ENCODE data around the gene GMDS. TPM values are rescaled to one million over a fixed set of nuclear protein-coding genes. Genes with fewer than 3 reads are reported as not detected.
A peak's percentile ranks its signal among the peaks of the same experiment; 100 is the strongest.

The GMDS gene
- polyA plus RNA-seq, 1 experiment, result 7.1 TPM

DNA sequence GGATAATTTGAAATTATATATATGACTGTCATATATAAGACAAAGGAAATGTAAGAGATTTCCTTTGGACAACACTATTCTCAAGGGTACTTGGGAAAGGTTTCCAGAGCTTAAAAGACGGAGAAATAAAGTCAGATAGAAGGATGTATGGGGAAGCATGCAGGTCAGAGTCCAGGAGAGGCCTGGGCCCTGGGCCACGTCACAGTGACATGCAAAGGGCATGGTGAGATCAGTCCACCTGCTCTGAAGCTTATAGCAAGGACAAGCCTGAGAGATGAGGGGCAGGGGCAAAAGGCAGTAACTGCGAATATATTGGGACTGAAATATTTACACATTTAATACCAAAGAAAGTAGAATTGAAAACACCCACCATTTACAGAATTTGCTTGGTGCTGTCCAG is 24.6 kb upstream of the GMDS start:
- Histone ChIP-seq H3K27me3 (ENCODE audit: control insufficient read depth, insufficient read depth, low read length) (no peaks in the 10 kb centered on the region), H3K36me3 (ENCODE audit: control insufficient read depth, insufficient read depth, low read length) (no peaks in the 10 kb centered on the region; the same call in 1 of the 2 replicates), H3K4me3 (ENCODE audit: low read depth, low read length) (no peak overlapping the region)
- TF ChIP-seq, protein P1, sequence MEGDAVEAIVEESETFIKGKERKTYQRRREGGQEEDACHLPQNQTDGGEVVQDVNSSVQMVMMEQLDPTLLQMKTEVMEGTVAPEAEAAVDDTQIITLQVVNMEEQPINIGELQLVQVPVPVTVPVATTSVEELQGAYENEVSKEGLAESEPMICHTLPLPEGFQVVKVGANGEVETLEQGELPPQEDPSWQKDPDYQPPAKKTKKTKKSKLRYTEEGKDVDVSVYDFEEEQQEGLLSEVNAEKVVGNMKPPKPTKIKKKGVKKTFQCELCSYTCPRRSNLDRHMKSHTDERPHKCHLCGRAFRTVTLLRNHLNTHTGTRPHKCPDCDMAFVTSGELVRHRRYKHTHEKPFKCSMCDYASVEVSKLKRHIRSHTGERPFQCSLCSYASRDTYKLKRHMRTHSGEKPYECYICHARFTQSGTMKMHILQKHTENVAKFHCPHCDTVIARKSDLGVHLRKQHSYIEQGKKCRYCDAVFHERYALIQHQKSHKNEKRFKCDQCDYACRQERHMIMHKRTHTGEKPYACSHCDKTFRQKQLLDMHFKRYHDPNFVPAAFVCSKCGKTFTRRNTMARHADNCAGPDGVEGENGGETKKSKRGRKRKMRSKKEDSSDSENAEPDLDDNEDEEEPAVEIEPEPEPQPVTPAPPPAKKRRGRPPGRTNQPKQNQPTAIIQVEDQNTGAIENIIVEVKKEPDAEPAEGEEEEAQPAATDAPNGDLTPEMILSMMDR (IDR thresholded peaks at IDR 0.05; ENCODE audit: insufficient read depth, low read depth, low read length), result no peak
- ChIA-PET POLR2A (no interaction called here), CTCF (interaction anchor here (0.8 to 1.2 kb wide), 2 partner anchors 61 to 179 kb away, joined by 3 read pairs; no protein-coding TSS in a partner anchor)
- no peak for DNase-seq (ENCODE audit: low read depth)

DNA sequence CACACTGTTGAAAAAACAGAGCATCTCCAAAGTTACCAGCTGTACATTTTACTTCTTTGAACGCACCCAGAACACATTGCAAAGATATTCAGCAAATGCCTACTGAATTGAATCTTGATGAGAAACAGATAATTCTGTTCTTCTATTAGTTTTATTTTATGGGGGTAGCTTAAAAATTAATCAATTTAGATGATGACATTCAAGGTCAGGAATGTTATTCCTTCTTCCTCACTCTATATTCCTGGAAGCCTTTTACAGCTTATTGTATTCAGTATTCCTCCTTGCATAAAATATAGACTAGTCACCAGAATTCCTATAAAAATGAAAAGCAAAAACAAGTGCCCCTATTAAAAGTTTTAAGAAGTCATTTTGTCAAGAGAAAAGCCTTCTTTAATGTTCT is 21.4 kb upstream of the GMDS start:
- TF ChIP-seq, protein P1 (IDR thresholded peaks at IDR 0.05; ENCODE audit: insufficient read depth, low read depth, low read length), result no peak
- H3K4me3 ChIP-seq (ENCODE audit: low read depth, low read length), result no peak overlapping the region
- no peaks in the 10 kb centered on the region for H3K36me3 ChIP-seq (ENCODE audit: control insufficient read depth, insufficient read depth, low read length)
- DNase-seq (ENCODE audit: low read depth), result no peak
- CTCF ChIA-PET, result interaction anchor here (1.5 kb wide), 1 partner anchor 9 kb away, joined by 3 read pairs; no protein-coding TSS in a partner anchor
- POLR2A ChIA-PET, result no interaction called here
- H3K27me3 ChIP-seq (ENCODE audit: control insufficient read depth, insufficient read depth, low read length), result no peaks in the 10 kb centered on the region

- TF ChIP-seq, protein P1 (IDR thresholded peaks at IDR 0.05; ENCODE audit: insufficient read depth, low read depth, low read length), result no peak
- ChIA-PET CTCF (no interaction called here), POLR2A (no interaction called here)
- no peak for DNase-seq (ENCODE audit: low read depth)
- no peak overlapping the region for H3K4me3 ChIP-seq (ENCODE audit: low read depth, low read length)
- no peaks in the 10 kb centered on the region for H3K36me3 ChIP-seq (ENCODE audit: control insufficient read depth, insufficient read depth, low read length)
- no peaks in the 10 kb centered on the region for H3K27me3 ChIP-seq (ENCODE audit: control insufficient read depth, insufficient read depth, low read length)
Measured at GRCh38 chr6:2266031-2266795, 20.8 kb upstream of the GMDS start.

GRCh38 chr6:2264932-2265331 is 19.5 kb upstream of the GMDS start:
- ChIA-PET POLR2A (no interaction called here), CTCF (interaction anchor here (0.7 kb wide), 1 partner anchor 12 kb away, joined by 3 read pairs; no protein-coding TSS in a partner anchor)
- H3K36me3 ChIP-seq (ENCODE audit: control insufficient read depth, insufficient read depth, low read length), result no peaks in the 10 kb centered on the region
- no peak for DNase-seq (ENCODE audit: low read depth)
- H3K4me3 ChIP-seq (ENCODE audit: low read depth, low read length), result no peak overlapping the region
- no peaks in the 10 kb centered on the region for H3K27me3 ChIP-seq (ENCODE audit: control insufficient read depth, insufficient read depth, low read length)
- TF ChIP-seq, protein P1 (IDR thresholded peaks at IDR 0.05; ENCODE audit: insufficient read depth, low read depth, low read length), result peak; percentile 6; the same call in 1 of the 2 replicates

DNA sequence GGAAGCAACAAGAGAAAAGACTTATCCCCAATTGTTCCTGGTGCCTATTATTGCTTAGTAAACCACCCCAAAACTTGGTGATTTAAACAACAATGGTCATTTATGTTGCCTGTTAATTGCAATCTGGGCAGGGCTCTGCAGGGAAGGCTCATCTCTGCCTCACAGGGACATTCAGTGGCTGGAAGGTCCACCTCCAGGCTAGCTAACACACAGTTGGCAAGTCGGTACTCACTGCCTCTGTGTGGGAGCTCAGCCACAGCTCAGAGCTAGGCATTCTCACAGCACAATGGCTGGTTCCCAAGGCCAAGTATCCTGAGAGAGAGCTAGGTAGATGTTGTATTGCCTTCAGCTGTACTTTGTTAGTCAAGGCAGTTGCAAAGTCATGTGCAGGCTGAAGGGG is 18.5 kb upstream of the GMDS start:
- ChIA-PET CTCF (no interaction called here), POLR2A (no interaction called here)
- DNase-seq (ENCODE audit: low read depth), result no peak
- no peaks in the 10 kb centered on the region for H3K27me3 ChIP-seq (ENCODE audit: control insufficient read depth, insufficient read depth, low read length)
- H3K36me3 ChIP-seq (ENCODE audit: control insufficient read depth, insufficient read depth, low read length), result no peaks in the 10 kb centered on the region
- H3K4me3 ChIP-seq (ENCODE audit: low read depth, low read length), result no peak overlapping the region
- TF ChIP-seq, protein P1 (IDR thresholded peaks at IDR 0.05; ENCODE audit: insufficient read depth, low read depth, low read length), result no peak

All from BJ (cell line).